OCI-LY1 (cell line): ENCODE results near the gene SHISA4.

Experiments
- H2AFZ ChIP-seq: fragments of 200-600 bp; sonication (generic), shearing (Covaris generic); 2 replicates; pipeline ENCODE4 v1.6.0; 2014; ENCODE audit warnings: antibody characterized with exemption, mild to moderate bottlenecking, low read length
- H3F3A ChIP-seq: fragments of 200-600 bp; sonication (generic), shearing (Covaris generic); 2 replicates; pipeline ENCODE4 v1.6.0; 2014; ENCODE audit warnings: mild to moderate bottlenecking, antibody characterized with exemption, low read length, moderate library complexity; ENCODE audit not compliant: insufficient read depth
- H3K27ac ChIP-seq: fragments of 200-600 bp; sonication (generic); 2 replicates; pipeline ENCODE4 v1.5.1; 2014; ENCODE audit warnings: low read length, mixed run types, mild to moderate bottlenecking, low read depth; ENCODE audit not compliant: poor library complexity, severe bottlenecking
- H3K27me3 ChIP-seq: fragments of 200-600 bp; sonication (generic); 2 replicates; pipeline ENCODE4 v1.6.0; 2014; ENCODE audit warnings: antibody characterized with exemption, mild to moderate bottlenecking, low read length, moderate library complexity; ENCODE audit not compliant: insufficient read depth
- H3K36me3 ChIP-seq: fragments of 200-600 bp; sonication (generic); 2 replicates; pipeline ENCODE4 v1.6.1; 2014; ENCODE audit warnings: mild to moderate bottlenecking, antibody characterized with exemption, low read length, moderate library complexity, mixed read lengths; ENCODE audit not compliant: insufficient read depth
- H3K4me1 ChIP-seq: fragments of 200-600 bp; sonication (generic); 2 replicates; pipeline ENCODE4 v1.5.1; 2014; ENCODE audit warnings: mild to moderate bottlenecking, low read length, moderate library complexity; ENCODE audit not compliant: insufficient read depth, severe bottlenecking
- H3K4me2 ChIP-seq: fragments of 200-600 bp; sonication (generic), shearing (Covaris generic); 2 replicates; pipeline ENCODE4 v1.6.1; 2014; ENCODE audit warnings: low read length
- H3K4me3 ChIP-seq: fragments of 200-600 bp; sonication (generic); 2 replicates; pipeline ENCODE4 v1.5.1; 2014; ENCODE audit warnings: low read length, low read depth, mild to moderate bottlenecking, mixed read lengths; ENCODE audit not compliant: poor library complexity, severe bottlenecking
- H3K79me2 ChIP-seq: fragments of 200-600 bp; shearing (Covaris generic); 2 replicates; pipeline ENCODE4 v1.6.1; 2016; ENCODE audit warnings: mixed run types, low read length, mixed read lengths; ENCODE audit not compliant: insufficient read depth
- H3K9ac ChIP-seq: fragments of 200-600 bp; sonication (generic), shearing (Covaris generic); 2 replicates; pipeline ENCODE4 v1.6.1; 2014; ENCODE audit warnings: mild to moderate bottlenecking, low read length, mixed read lengths
- H3K9me2 ChIP-seq: fragments of 200-600 bp; sonication (generic), shearing (Covaris generic); 2 replicates; pipeline ENCODE4 v1.6.1; 2014; ENCODE audit warnings: low read depth, mild to moderate bottlenecking, low read length, mixed read lengths
- H3K9me3 ChIP-seq: fragments of 200-600 bp; shearing (Covaris generic); 2 replicates; pipeline ENCODE4 v1.6.1; 2014; ENCODE audit warnings: low read length, mixed read lengths
- H4K20me1 ChIP-seq: fragments of 200-600 bp; sonication (generic), shearing (Covaris generic); 2 replicates; pipeline ENCODE4 v1.6.0; 2016; ENCODE audit warnings: mild to moderate bottlenecking, low read length; ENCODE audit not compliant: insufficient read depth
- EZH2 ChIP-seq: fragments of 200-600 bp; sonication (generic), shearing (Covaris generic); IDR thresholded peaks from 2 replicates; pipeline ENCODE4 v1.8.0; 2017; ENCODE audit warnings: borderline replicate concordance, mixed run types, mild to moderate bottlenecking, antibody characterized with exemption, low read length, moderate library complexity, mixed read lengths
- TF ChIP-seq, protein P1 (sequence below): fragments of 200-600 bp; sonication (generic), shearing (Covaris generic); IDR thresholded peaks from 2 replicates; pipeline ENCODE4 v1.5.1; 2017; ENCODE audit warnings: mild to moderate bottlenecking, antibody characterized with exemption, low read length, moderate library complexity, mixed read lengths

SHISA4 gene

DNA sequence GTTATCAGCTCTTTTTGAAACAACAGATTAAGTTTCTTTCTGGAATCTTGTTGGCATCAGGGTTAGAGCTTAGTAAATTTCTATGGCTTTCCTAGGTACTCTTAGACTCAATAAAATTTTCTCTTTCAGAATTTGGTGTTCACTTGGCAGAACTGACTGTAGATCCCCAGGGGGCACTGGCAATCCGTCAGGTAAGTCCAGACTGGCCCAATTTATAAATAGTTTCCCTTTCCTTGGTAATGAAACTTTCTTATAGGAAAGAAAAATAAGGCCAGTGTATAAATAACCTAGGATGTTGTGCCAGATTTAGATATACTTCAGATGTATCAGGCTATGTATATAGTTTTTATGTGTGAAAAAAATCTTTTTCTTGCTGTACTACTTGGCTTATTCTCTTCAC, 41.5 kb upstream of the SHISA4 start:
- no peaks in the 10 kb centered on the region for H3K4me1 ChIP-seq
- peaks cover 42% of the 10 kb centered on the region for H3K79me2 ChIP-seq
- H3K9me2 ChIP-seq, result no peaks in the 10 kb centered on the region
- no peak overlapping the region for H2AFZ ChIP-seq
- no peak overlapping the region for H3K27ac ChIP-seq
- H3K4me3 ChIP-seq, result no peak overlapping the region
- H3K27me3 ChIP-seq, result no peaks in the 10 kb centered on the region
- no peaks in the 10 kb centered on the region for H3K9me3 ChIP-seq
- H3K9ac ChIP-seq, result no peak overlapping the region
- H3K4me2 ChIP-seq, result no peak overlapping the region
- H4K20me1 ChIP-seq, result 0 out of 2 replicates have a peak, but pooled peaks cover 3% of the 10 kb centered on the region
- TF ChIP-seq, protein P1, sequence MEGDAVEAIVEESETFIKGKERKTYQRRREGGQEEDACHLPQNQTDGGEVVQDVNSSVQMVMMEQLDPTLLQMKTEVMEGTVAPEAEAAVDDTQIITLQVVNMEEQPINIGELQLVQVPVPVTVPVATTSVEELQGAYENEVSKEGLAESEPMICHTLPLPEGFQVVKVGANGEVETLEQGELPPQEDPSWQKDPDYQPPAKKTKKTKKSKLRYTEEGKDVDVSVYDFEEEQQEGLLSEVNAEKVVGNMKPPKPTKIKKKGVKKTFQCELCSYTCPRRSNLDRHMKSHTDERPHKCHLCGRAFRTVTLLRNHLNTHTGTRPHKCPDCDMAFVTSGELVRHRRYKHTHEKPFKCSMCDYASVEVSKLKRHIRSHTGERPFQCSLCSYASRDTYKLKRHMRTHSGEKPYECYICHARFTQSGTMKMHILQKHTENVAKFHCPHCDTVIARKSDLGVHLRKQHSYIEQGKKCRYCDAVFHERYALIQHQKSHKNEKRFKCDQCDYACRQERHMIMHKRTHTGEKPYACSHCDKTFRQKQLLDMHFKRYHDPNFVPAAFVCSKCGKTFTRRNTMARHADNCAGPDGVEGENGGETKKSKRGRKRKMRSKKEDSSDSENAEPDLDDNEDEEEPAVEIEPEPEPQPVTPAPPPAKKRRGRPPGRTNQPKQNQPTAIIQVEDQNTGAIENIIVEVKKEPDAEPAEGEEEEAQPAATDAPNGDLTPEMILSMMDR, result no peak
- TF ChIP-seq EZH2, result no peak
- H3K36me3 ChIP-seq, result peaks cover 60% of the 10 kb centered on the region
- no peaks in the 10 kb centered on the region for H3F3A ChIP-seq

DNA sequence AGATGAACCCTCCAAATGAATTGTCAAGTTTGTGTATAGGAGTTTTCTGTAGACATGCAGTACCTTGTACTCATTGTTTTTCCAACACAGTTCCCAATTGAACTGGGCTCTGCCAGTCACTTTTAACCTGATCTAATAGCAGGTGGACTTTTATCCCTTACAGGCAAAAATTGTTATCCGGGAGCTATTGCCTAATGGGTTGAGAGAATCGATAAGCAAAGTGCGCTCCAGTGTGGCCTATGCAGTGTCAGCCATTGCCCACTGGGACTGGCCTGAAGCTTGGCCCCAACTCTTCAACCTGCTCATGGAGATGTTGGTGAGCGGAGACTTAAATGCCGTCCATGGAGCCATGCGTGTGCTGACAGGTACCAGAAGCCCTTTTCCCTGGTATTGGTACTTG, 40.5 kb upstream of the SHISA4 start:
- Histone ChIP-seq H4K20me1 (0 out of 2 replicates have a peak, but pooled peaks cover 3% of the 10 kb centered on the region), H3K9me3 (no peaks in the 10 kb centered on the region), H3K79me2 (peaks cover 31% of the 10 kb centered on the region), H3K36me3 (peaks cover 66% of the 10 kb centered on the region), H3K9ac (no peak overlapping the region), H3K9me2 (no peaks in the 10 kb centered on the region), H3K27me3 (no peaks in the 10 kb centered on the region), H3F3A (no peaks in the 10 kb centered on the region), H3K4me3 (no peak overlapping the region), H3K27ac (no peak overlapping the region), H2AFZ (no peak overlapping the region), H3K4me2 (no peak overlapping the region), H3K4me1 (no peaks in the 10 kb centered on the region)
- TF ChIP-seq, protein P1, result no peak
- TF ChIP-seq EZH2, result no peak

DNA sequence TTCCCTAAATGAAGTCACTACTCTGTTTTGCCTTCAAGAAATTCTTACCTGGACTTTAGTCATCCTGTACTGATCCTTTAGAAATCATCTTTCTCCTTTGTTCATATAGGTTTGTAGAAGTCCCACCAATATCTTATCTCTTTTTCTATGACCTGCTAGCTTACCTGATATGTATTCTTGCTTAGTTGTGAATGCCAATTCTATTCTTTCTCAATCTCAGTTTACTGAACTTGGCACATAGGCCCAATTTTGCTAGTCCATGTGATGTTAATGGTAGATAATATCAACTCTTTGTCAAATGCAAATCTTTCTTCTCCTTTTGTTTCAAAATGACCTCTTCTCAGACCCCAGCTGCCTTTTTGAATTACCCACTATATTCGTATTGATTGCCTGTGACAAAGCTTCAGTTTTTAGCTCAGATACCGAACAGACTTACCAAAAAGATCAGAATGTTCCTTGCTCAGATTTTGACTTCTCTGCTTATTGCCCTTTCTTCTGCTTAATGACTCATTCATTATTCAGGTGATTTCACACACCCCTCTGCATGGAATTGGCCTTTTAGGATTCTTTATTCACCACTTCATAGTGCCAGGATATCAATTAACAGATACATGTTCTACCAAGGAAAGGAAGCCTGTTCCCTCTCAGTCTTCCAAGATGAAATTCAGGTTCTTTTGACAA, 39.2 kb upstream of the SHISA4 start:
- H3K9me2 ChIP-seq, result no peaks in the 10 kb centered on the region
- 0 out of 2 replicates have a peak, but pooled peaks cover 3% of the 10 kb centered on the region for H4K20me1 ChIP-seq
- peaks cover 74% of the 10 kb centered on the region for H3K36me3 ChIP-seq
- no peak overlapping the region for H3K9ac ChIP-seq
- no peak overlapping the region for H3K4me3 ChIP-seq
- H2AFZ ChIP-seq, result no peak overlapping the region
- H3K9me3 ChIP-seq, result no peaks in the 10 kb centered on the region
- no peak overlapping the region for H3K27ac ChIP-seq
- no peak overlapping the region for H3K4me2 ChIP-seq
- H3K27me3 ChIP-seq, result no peaks in the 10 kb centered on the region
- TF ChIP-seq, protein P1, result no peak
- H3F3A ChIP-seq, result no peaks in the 10 kb centered on the region
- H3K4me1 ChIP-seq, result no peaks in the 10 kb centered on the region
- H3K79me2 ChIP-seq, result peaks cover 18% of the 10 kb centered on the region
